Measurements from ENCODE around the gene HLX.

HLX gene

GRCh38 chr1:220882061-220882891 lies 3.0 kb downstream of the HLX start:
- no peaks in the 10 kb centered on the region for H3K36me3 ChIP-seq (ENCODE audit: low read depth)
- no peak for TF ChIP-seq CTCF (IDR thresholded peaks at IDR 0.05; ENCODE audit: poor library complexity, severe bottlenecking)
- no peak for DNase-seq (ENCODE audit: low spot score)
- no peak overlapping the region for H3K27ac ChIP-seq (ENCODE audit: poor library complexity, severe bottlenecking)
- no peak for ATAC-seq (ENCODE audit: low read depth)
- no peaks in the 10 kb centered on the region for H3K9me3 ChIP-seq (ENCODE audit: severe bottlenecking)
- H3K4me1 ChIP-seq (ENCODE audit: insufficient read depth, poor library complexity, severe bottlenecking) = no peaks in the 10 kb centered on the region
- H3K4me3 ChIP-seq (ENCODE audit: severe bottlenecking) = no peak overlapping the region
- H3K27me3 ChIP-seq (ENCODE audit: insufficient read depth, poor library complexity, severe bottlenecking) = peaks cover 9% of the 10 kb centered on the region

- ATAC-seq (ENCODE audit: low read depth) (no peak), DNase-seq (ENCODE audit: low spot score) (no peak)
- no peaks in the 10 kb centered on the region for H3K4me1 ChIP-seq (ENCODE audit: insufficient read depth, poor library complexity, severe bottlenecking)
- H3K27ac ChIP-seq (ENCODE audit: poor library complexity, severe bottlenecking) = no peak overlapping the region
- no peak overlapping the region for H3K4me3 ChIP-seq (ENCODE audit: severe bottlenecking)
- peaks cover 25% of the 10 kb centered on the region for H3K27me3 ChIP-seq (ENCODE audit: insufficient read depth, poor library complexity, severe bottlenecking)
- no peaks in the 10 kb centered on the region for H3K36me3 ChIP-seq (ENCODE audit: low read depth)
- no peaks in the 10 kb centered on the region for H3K9me3 ChIP-seq (ENCODE audit: severe bottlenecking)
- TF ChIP-seq CTCF (IDR thresholded peaks at IDR 0.05; ENCODE audit: poor library complexity, severe bottlenecking) = no peak
Measured at GRCh38 chr1:220884109-220884980, 5.1 kb downstream of the HLX start.

GRCh38 chr1:220884981-220885918 lies 6.0 kb downstream of the HLX start:
- H3K27ac ChIP-seq (ENCODE audit: poor library complexity, severe bottlenecking) = no peak overlapping the region
- no peak for TF ChIP-seq CTCF (IDR thresholded peaks at IDR 0.05; ENCODE audit: poor library complexity, severe bottlenecking)
- H3K27me3 ChIP-seq (ENCODE audit: insufficient read depth, poor library complexity, severe bottlenecking) = peaks cover 29% of the 10 kb centered on the region
- no peaks in the 10 kb centered on the region for H3K4me1 ChIP-seq (ENCODE audit: insufficient read depth, poor library complexity, severe bottlenecking)
- no peak for ATAC-seq (ENCODE audit: low read depth)
- H3K9me3 ChIP-seq (ENCODE audit: severe bottlenecking) = no peaks in the 10 kb centered on the region
- no peak for DNase-seq (ENCODE audit: low spot score)
- H3K4me3 ChIP-seq (ENCODE audit: severe bottlenecking) = no peak overlapping the region
- no peaks in the 10 kb centered on the region for H3K36me3 ChIP-seq (ENCODE audit: low read depth)

- TF ChIP-seq CTCF (IDR thresholded peaks at IDR 0.05; ENCODE audit: poor library complexity, severe bottlenecking) = no peak
- Histone ChIP-seq H3K4me1 (ENCODE audit: insufficient read depth, poor library complexity, severe bottlenecking) (no peaks in the 10 kb centered on the region), H3K4me3 (ENCODE audit: severe bottlenecking) (no peak overlapping the region), H3K9me3 (ENCODE audit: severe bottlenecking) (no peaks in the 10 kb centered on the region), H3K36me3 (ENCODE audit: low read depth) (no peaks in the 10 kb centered on the region), H3K27ac (ENCODE audit: poor library complexity, severe bottlenecking) (no peak overlapping the region), H3K27me3 (ENCODE audit: insufficient read depth, poor library complexity, severe bottlenecking) (peaks cover 34% of the 10 kb centered on the region)
- no peak for ATAC-seq (ENCODE audit: low read depth)
- no peak for DNase-seq (ENCODE audit: low spot score)
Measured at GRCh38 chr1:220885971-220886370, 6.7 kb downstream of the HLX start.
